HG03139 (cell line): ENCODE data around the gene MIS12.

Experiments
- ATAC-seq: cut with Tn5 transposase; IDR thresholded peaks from one replicate; pipeline ENCODE4 v1.9.1; 2021; ENCODE audit not compliant: unreplicated experiment

Gene MIS12

GRCh38 chr17:5532581-5532980 is 46.2 kb downstream of the MIS12 start:
- no peak for ATAC-seq

- no peak for ATAC-seq
These were observed 47.3 kb downstream of the MIS12 start for GRCh38 chr17:5533486-5534315.

DNA sequence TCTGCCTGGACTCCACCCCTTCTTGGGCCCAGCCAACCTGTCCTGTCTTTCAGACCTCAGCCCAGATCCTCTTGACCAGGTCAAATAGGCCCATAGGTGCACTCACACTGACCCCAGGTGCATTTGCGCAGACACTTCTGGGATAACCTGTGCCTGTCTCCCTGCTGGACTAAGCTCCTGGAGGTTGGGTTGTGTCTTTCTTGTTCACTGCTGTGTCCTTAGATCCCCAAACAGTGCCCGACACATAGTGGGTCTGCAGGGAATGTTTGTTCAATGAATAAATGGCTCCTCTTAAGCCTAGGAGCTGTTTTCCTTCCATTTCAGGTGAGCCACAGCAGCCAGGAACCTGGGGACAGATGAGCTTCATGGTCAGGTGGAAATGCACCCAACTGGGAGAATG is 49.1 kb downstream of the MIS12 start:
- ATAC-seq = no peak

DNA sequence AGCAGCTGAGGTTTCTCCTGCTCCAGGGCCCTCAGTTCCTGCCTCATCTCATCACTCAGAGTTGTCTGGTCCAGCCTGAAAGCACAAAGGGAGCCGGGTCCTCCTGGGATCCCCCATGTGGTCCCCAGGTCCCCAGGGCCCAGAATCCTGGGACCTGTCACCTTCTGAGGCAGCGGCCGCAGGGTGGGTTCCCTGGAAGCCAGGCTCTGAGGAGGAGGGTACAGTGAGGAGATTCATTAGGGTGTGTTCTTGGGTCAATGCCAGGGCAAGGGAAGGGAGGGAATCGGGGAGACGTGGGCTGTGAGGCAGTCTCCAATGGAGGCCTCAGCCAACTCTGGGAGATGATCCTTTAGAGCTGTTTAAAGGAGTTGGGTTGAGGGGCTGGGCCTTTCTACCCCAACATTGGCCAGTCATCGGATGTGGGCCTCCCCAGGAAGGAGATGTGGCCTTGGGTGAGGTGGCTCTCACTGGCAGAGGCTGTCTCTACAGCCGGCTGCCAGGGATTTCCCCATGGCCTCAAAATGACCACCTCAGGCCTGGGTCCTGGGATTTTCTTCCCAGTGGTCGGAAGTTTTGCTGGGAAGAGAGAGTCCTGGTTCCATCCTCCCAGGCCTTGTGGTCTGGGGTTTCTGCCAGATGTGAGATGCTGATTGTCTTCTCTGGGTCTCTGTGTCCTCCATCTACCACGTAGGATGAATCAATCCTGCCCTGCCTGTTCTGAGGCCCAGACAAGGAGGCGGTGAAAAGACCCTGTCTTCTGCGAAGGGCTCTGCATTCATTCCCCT is 50.7 kb downstream of the MIS12 start:
- no peak for ATAC-seq

GRCh38 chr17:5539286-5539685 is 52.9 kb downstream of the MIS12 start:
- ATAC-seq = no peak

DNA sequence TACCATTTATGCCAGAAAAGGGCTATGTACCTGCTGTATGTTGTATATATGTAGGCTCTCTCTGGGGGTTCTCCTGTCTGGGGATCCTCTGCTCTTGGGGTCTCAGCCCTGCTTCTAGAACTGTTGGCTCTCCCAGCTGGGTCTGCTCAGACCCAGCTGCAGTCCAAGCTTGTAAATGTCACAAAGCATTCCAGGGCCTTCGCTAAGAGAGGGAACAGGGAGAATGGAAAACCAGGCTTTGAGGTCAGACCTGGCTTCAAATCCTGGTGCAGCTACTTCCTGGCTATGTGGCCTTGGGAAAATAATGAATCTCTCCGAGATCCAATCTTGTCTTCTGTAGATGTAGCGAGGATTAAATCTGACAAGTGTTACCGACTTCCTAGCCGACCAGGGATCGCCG is 54.0 kb downstream of the MIS12 start:
- ATAC-seq = no peak
